Transverse colon (tissue), 4 donors: ENCODE measurements around the gene NFIC. TPM values are rescaled to one million over a fixed set of nuclear protein-coding genes. Genes with fewer than 3 reads are reported as not detected.
"Not testable (repeated sequence)": the region's sequence is repeated elsewhere in the genome, so short reads cannot be mapped to it uniquely, and the experiment has no call there.

Experiments used
- DNase-seq: peaks from one replicate; pipeline ENCODE4 v3.0.0-alpha.2; 2019
- H3K27ac ChIP-seq, 4 donors: fragments of 200-600 bp; sonication (generic); 2 replicates each; pipeline ENCODE4 v1.5.1; 2016 to 2018; ENCODE audit warnings: inconsistent platforms in 4 of 4
- H3K27me3 ChIP-seq: fragments of 200-600 bp; sonication (generic); 2 replicates; pipeline ENCODE4 v1.5.1; 2017; ENCODE audit warnings: inconsistent platforms
- H3K36me3 ChIP-seq, 4 donors: fragments of 200-600 bp; sonication (generic); 2 replicates each; pipeline ENCODE4 v1.5.1; 2017 to 2019; ENCODE audit warnings: inconsistent platforms in 4 of 4
- H3K4me1 ChIP-seq, 4 donors: fragments of 200-600 bp; sonication (generic); 2 replicates each; pipeline ENCODE4 v1.5.1; 2017 to 2020; ENCODE audit warnings: inconsistent platforms in 4 of 4
- H3K4me3 ChIP-seq, 4 donors: fragments of 200-600 bp; sonication (generic); 1 replicate in 1 of 4; 2 replicates in 3 of 4; pipeline versions ENCODE4 v1.5.1 to v1.6.1; 2017 to 2019; ENCODE audit warnings: inconsistent platforms in 4 of 4
- H3K9me3 ChIP-seq, 2 donors: fragments of 200-600 bp; sonication (generic); 2 replicates each; pipeline ENCODE4 v1.5.1; 2017 to 2019; ENCODE audit warnings: inconsistent platforms in 2 of 2
- CTCF ChIP-seq, 5 experiments: fragments of 200-600 bp in 3 of 5; fragments of 450-650 bp in 2 of 5; sonication (generic) in 3 of 5; IDR thresholded peaks; 1 replicate in 2 of 5; 2 replicates in 3 of 5; pipeline ENCODE4 v1.5.1; 2016 to 2017; ENCODE audit warnings: antibody characterized with exemption in 5 of 5, inconsistent platforms in 3 of 5, mild to moderate bottlenecking in 2 of 5, moderate library complexity in 1 of 5
- EP300 ChIP-seq: sonication (generic); formaldehyde crosslinking; IDR thresholded peaks from one replicate; pipeline ENCODE4 v1.6.1; 2017; ENCODE audit warnings: antibody characterized with exemption, low read depth
- POLR2A ChIP-seq: fragments of 450-650 bp; IDR thresholded peaks from one replicate; pipeline ENCODE4 v1.6.1; 2016; ENCODE audit warnings: antibody characterized with exemption, mild to moderate bottlenecking, moderate library complexity
- POLR2AphosphoS5 ChIP-seq, 3 donors: sonication (generic); formaldehyde crosslinking; IDR thresholded peaks; one replicate each; pipeline ENCODE4 v1.6.1; 2016; ENCODE audit warnings: antibody characterized with exemption in 3 of 3
- WGBS, 2 donors: methylation state at CpG; one replicate each; pipeline ENCODE4 v1.1.5; 2018; ENCODE audit warnings: low coverage in 1 of 2; 5-methylcytosine and 5-hydroxymethylcytosine counted together
- in situ Hi-C, 4 donors: fragments of 200-750 bp; cut with MboI; loops; one replicate each; pipeline versions ENCODE4 v1.15.0 to v1.15.1; 2017; ENCODE audit warnings: low sequenced_read_pairs in 3 of 4, low pct_ligation_motif_present in 1 of 4, low pct_unique_long_range_greater_than_20kb in 1 of 4
- intact Hi-C: fragments of 100-400 bp; cut with DNase I; formaldehyde crosslinking; loops from one replicate; pipeline ENCODE4 v1.15.1; 2023; ENCODE audit warnings: low total_unique reads
- total RNA-seq, 4 donors: library from RNA; depleted of rRNA; stranded (reverse); fragments of >200 nt; gene quantifications; one replicate each; pipeline ENCODE4 v1.1.0, GENCODE V29; 2016

Gene NFIC
- total RNA-seq, 4 donors from 2014 or later: 39.9 to 145 (median 68.1) TPM

GRCh38 chr19:3451451-3451866 is 85.1 kb downstream of the NFIC start:
- DNase-seq: no peak
- H3K9me3 ChIP-seq: no peaks in the 10 kb centered on the region
- in situ Hi-C loops: no loop called here
- H3K27ac ChIP-seq: peak overlapping the region; percentile 69 to 83 (median 76)
- H3K4me3 ChIP-seq: no peak overlapping the region
- 67 to 92% methylated on average over 3 to 10 of the region's 10 CpGs for WGBS, 2 donors
- no peak for TF ChIP-seq CTCF (IDR thresholded peaks at IDR 0.05)
- TF ChIP-seq POLR2AphosphoS5 (IDR thresholded peaks at IDR 0.05): no peak
- TF ChIP-seq EP300: no peak
- no peak for TF ChIP-seq POLR2A
- peaks cover 0 to 49% (median 7%) of the 10 kb centered on the region in 4 donors for H3K36me3 ChIP-seq
- peaks cover 0 to 6% (median 4%) of the 10 kb centered on the region in 4 donors for H3K4me1 ChIP-seq
- H3K27me3 ChIP-seq: no peaks in the 10 kb centered on the region
- intact Hi-C loops: no loop called here

- intact Hi-C loops: no loop called here
- Histone ChIP-seq H3K9me3 (no peaks in the 10 kb centered on the region), H3K4me1 (peaks cover 3 to 15% (median 9%) of the 10 kb centered on the region in 4 donors), H3K27me3 (no peaks in the 10 kb centered on the region), H3K4me3 (no peak overlapping the region), H3K36me3 (peaks cover 0 to 52% (median 7%) of the 10 kb centered on the region in 4 donors), H3K27ac (peak overlapping the region; percentile 69 to 83 (median 76))
- DNase-seq: no peak
- TF ChIP-seq CTCF (IDR thresholded peaks at IDR 0.05): no peak
- no peak for TF ChIP-seq POLR2A
- TF ChIP-seq EP300: no peak
- no peak for TF ChIP-seq POLR2AphosphoS5 (IDR thresholded peaks at IDR 0.05)
- in situ Hi-C loops: no loop called here
- WGBS, 2 donors: 92 to 96% methylated on average over 11 to 38 of the region's 38 CpGs
Measured at GRCh38 chr19:3452171-3452941, 86.0 kb downstream of the NFIC start.

DNA sequence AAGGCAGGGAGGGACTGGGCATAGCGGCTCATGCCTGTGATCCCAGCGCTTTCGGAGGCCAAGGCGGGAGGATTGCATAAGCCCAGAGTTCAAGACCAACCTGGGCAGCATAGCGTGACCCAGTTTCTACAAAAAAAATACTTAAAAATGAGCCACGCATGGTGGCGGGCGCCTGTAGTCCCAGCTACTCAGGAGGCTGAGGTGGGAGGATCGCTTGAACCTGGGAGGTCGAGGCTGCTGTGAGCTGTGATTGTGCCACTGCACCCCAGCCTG is 86.5 kb downstream of the NFIC start:
- intact Hi-C loops, in situ Hi-C loops, H3K9me3 ChIP-seq, H3K27me3 ChIP-seq, DNase-seq, H3K4me3 ChIP-seq: not testable (repeated sequence)
- Histone ChIP-seq H3K4me1 (peaks cover 8 to 20% (median 14%) of the 10 kb centered on the region in 4 donors), H3K27ac (peak overlapping the region in 3 of 4 donors; percentile 69 to 83 (median 81)), H3K36me3 (peaks cover 0 to 48% (median 7%) of the 10 kb centered on the region in 4 donors)
- WGBS, 2 donors: 97% methylated on average over 10 of the region's 10 CpGs; no CpG with 5 or more reads in 1 of the 2 donors

GRCh38 chr19:3453840-3454239 is 87.5 kb downstream of the NFIC start:
- in situ Hi-C loops (no loop called here), intact Hi-C loops (no loop called here)
- peaks cover 15 to 29% (median 23%) of the 10 kb centered on the region in 4 donors for H3K4me1 ChIP-seq
- TF ChIP-seq EP300: no peak
- TF ChIP-seq CTCF (IDR thresholded peaks at IDR 0.05): no peak
- no peak for TF ChIP-seq POLR2A
- no peak for TF ChIP-seq POLR2AphosphoS5 (IDR thresholded peaks at IDR 0.05)
- no peak for DNase-seq
- WGBS, 2 donors: 79% methylated on average over 25 of the region's 25 CpGs; no CpG with 5 or more reads in 1 of the 2 donors
- H3K4me3 ChIP-seq: no peak overlapping the region
- no peaks in the 10 kb centered on the region for H3K9me3 ChIP-seq
- peak overlapping the region in 3 of 4 donors; percentile 27 to 69 (median 43) for H3K27ac ChIP-seq
- H3K27me3 ChIP-seq: no peaks in the 10 kb centered on the region
- peaks cover 0 to 48% (median 6%) of the 10 kb centered on the region in 4 donors for H3K36me3 ChIP-seq
